ENCODE measurements around the gene CGREF1. TPM values are rescaled to one million over a fixed set of nuclear protein-coding genes. Genes with fewer than 3 reads are reported as not detected.

Gene CGREF1
- total RNA-seq = 0.87 TPM
- long read RNA-seq, partial matches to known transcripts = 0 of 1 reads
- long read RNA-seq, other reads (novel, unspliced or antisense) = 1 of 1 reads

GRCh38 chr2:27118525-27119329 is at the start of gene CGREF1:
CGREF1 (minus strand) TSS chr2:27119128; CDS start chr2:27104366, 14,762 bp downstream.
- DNase-seq (no peak), ATAC-seq (no peak)
- intact Hi-C loops (cut with micrococcal nuclease) = no loop called here

- DNase-seq (no peak), ATAC-seq (no peak)
- intact Hi-C loops (cut with micrococcal nuclease) = no loop called here
Measured at GRCh38 chr2:27164960-27165763, 46.2 kb upstream of the CGREF1 start.

GRCh38 chr2:27162151-27163121 is 43.5 kb upstream of the CGREF1 start:
- no peak for DNase-seq
- intact Hi-C loops (cut with micrococcal nuclease) = no loop called here
- ATAC-seq = no peak

- intact Hi-C loops (cut with micrococcal nuclease) = no loop called here
- ATAC-seq (no peak), DNase-seq (no peak)
Measured at GRCh38 chr2:27160191-27160590, 41.3 kb upstream of the CGREF1 start.

- DNase-seq (no peak), ATAC-seq (no peak)
- intact Hi-C loops (cut with micrococcal nuclease) = no loop called here
Measured at GRCh38 chr2:27159271-27159670, 40.3 kb upstream of the CGREF1 start.

- no peak for DNase-seq
- ATAC-seq = no peak
- intact Hi-C loops (cut with micrococcal nuclease) = no loop called here
Measured at GRCh38 chr2:27158468-27158867, 39.5 kb upstream of the CGREF1 start.

GRCh38 chr2:27155069-27155520 is 36.2 kb upstream of the CGREF1 start:
- intact Hi-C loops (cut with micrococcal nuclease) = no loop called here
- DNase-seq (no peak), ATAC-seq (no peak)

- intact Hi-C loops (cut with micrococcal nuclease) = no loop called here
- DNase-seq = no peak
- ATAC-seq = no peak
Measured at GRCh38 chr2:27154488-27154887, 35.6 kb upstream of the CGREF1 start.

- ATAC-seq = no peak
- no peak for DNase-seq
- intact Hi-C loops (cut with micrococcal nuclease) = no loop called here
Measured at GRCh38 chr2:27152796-27153464, 34.0 kb upstream of the CGREF1 start.

- intact Hi-C loops (cut with micrococcal nuclease) = no loop called here
- ATAC-seq (no peak), DNase-seq (no peak)
Measured at GRCh38 chr2:27152102-27152795, 33.3 kb upstream of the CGREF1 start.

GRCh38 chr2:27150639-27151230 is 31.8 kb upstream of the CGREF1 start:
- DNase-seq (no peak), ATAC-seq (no peak)
- intact Hi-C loops (cut with micrococcal nuclease) = no loop called here

- no peak for ATAC-seq
Measured at GRCh38 chr2:27149570-27150405, 30.9 kb upstream of the CGREF1 start.

GRCh38 chr2:27148801-27149439 is 30.0 kb upstream of the CGREF1 start, which contains the start of gene TCF23:
TCF23 (plus strand) TSS chr2:27149004; CDS start chr2:27149134, 130 bp downstream.
- DNase-seq (no peak), ATAC-seq (no peak)
- intact Hi-C loops (cut with micrococcal nuclease) = no loop called here

More at GRCh38 chr2:27149570-27150405, 30.9 kb upstream of the CGREF1 start:
- intact Hi-C loops (cut with micrococcal nuclease) = no loop called here
- no peak for DNase-seq

GRCh38 chr2:27147935-27148334 is 29.0 kb upstream of the CGREF1 start:
- intact Hi-C loops (cut with micrococcal nuclease) = no loop called here
- ATAC-seq (no peak), DNase-seq (no peak)

GRCh38 chr2:27145682-27146081 is 26.8 kb upstream of the CGREF1 start:
- intact Hi-C loops (cut with micrococcal nuclease) = no loop called here
- DNase-seq (no peak), ATAC-seq (no peak)

- intact Hi-C loops (cut with micrococcal nuclease) = no loop called here
- DNase-seq (no peak), ATAC-seq (no peak)
Measured at GRCh38 chr2:27143285-27143684, 24.4 kb upstream of the CGREF1 start.
